OCI-LY1 (cell line): ENCODE data around the gene MDFIC.

ENCODE experiments used
- EZH2 ChIP-seq: fragments of 200-600 bp; sonication (generic), shearing (Covaris generic); IDR thresholded peaks from 2 replicates; pipeline ENCODE4 v1.8.0; 2017; ENCODE audit warnings: borderline replicate concordance, mixed run types, mild to moderate bottlenecking, antibody characterized with exemption, low read length, moderate library complexity, mixed read lengths
- TF ChIP-seq, protein P1 (sequence below): fragments of 200-600 bp; sonication (generic), shearing (Covaris generic); IDR thresholded peaks from 2 replicates; pipeline ENCODE4 v1.5.1; 2017; ENCODE audit warnings: mild to moderate bottlenecking, antibody characterized with exemption, low read length, moderate library complexity, mixed read lengths

DNA sequence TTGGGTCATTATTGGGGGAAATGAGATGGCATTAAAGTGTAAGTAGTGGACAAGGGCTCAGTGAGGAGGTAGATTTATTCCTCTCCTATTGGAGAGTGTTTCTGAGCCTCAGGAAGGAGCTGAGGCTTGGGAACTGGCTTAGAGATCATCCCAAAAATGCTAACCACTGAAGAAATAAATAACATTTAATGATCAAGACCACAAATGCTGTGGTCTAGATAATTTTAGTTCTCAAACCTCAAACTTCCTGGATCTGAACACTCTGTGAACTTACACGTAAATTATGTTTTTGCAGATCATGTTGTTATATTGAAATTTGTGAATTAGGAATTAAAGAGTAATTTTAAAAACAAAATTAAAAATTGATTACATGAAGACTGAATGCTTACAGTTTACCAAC lies 27.3 kb downstream of the MDFIC start:
- TF ChIP-seq, protein P1, sequence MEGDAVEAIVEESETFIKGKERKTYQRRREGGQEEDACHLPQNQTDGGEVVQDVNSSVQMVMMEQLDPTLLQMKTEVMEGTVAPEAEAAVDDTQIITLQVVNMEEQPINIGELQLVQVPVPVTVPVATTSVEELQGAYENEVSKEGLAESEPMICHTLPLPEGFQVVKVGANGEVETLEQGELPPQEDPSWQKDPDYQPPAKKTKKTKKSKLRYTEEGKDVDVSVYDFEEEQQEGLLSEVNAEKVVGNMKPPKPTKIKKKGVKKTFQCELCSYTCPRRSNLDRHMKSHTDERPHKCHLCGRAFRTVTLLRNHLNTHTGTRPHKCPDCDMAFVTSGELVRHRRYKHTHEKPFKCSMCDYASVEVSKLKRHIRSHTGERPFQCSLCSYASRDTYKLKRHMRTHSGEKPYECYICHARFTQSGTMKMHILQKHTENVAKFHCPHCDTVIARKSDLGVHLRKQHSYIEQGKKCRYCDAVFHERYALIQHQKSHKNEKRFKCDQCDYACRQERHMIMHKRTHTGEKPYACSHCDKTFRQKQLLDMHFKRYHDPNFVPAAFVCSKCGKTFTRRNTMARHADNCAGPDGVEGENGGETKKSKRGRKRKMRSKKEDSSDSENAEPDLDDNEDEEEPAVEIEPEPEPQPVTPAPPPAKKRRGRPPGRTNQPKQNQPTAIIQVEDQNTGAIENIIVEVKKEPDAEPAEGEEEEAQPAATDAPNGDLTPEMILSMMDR = no peak
- no peak for TF ChIP-seq EZH2
